Hypothalamus (tissue), 51 donors: ENCODE measurements around the gene EPHB6.
A peak's percentile ranks its signal among the peaks of the same experiment; 100 is the strongest.

Experiments used
- DNase-seq, 51 donors: peaks; one replicate each; lab custom pipeline; 2025; lab: John Stamatoyannopoulos, UW

EPHB6 gene

DNA sequence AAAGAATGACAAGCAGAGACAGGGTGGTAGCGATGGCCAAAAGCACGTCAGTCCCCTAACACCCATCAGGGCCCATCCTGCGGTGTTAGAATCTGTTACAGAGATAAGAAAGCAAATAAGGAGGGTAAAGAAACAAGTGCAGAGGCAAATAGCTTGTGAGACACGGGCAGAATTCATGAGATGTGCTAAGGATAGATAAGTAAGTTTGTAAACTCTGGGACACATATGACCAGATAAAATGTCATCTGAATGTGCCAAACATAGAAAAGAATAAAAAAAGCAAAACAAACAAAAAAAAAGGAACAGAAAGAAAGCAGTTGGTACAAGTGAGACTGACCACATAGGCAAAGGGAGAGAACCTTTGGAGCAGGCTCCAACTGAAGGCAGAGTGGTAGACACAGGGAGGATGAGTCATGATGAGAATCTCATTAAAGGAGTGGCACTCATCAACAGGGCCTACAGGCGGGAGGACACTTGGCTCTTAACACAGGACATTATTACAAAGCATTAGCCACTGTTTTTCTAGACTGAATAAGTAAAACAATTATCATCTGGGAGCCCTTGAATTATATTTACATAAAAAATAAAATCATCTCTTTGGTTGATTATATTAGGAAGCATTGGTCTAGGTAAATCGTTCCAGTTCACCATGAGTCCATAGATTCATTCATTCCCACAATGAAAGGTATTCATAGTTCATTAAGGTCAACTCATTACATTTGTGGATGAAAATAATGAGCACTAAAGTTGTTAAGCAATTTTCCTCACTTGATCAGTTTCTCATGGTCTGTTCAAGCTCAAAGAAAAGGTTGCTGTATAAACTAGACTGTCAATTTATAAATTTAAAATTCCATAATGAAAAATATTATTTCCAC, 21.5 kb upstream of the EPHB6 start:
- no peak for DNase-seq

DNA sequence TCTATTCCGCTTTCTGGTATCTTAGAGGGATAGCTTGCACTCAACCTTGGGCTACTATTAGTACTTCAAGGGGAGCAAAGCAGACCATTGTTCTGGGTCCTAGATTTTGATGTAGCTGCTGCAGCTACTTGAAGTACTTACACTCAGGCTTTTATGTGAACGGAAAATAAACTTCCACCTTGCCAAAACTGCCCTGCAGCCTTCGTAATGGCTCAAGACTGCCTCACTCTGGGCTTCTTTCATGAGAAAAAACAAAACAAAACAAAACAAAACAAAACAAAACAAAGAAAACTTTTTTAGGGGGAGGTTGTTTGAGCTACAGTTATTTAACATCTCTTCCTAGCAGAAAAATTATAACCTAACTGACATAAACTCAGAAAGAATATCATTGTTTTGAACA, 19.4 kb upstream of the EPHB6 start:
- DNase-seq, result no peak

DNA sequence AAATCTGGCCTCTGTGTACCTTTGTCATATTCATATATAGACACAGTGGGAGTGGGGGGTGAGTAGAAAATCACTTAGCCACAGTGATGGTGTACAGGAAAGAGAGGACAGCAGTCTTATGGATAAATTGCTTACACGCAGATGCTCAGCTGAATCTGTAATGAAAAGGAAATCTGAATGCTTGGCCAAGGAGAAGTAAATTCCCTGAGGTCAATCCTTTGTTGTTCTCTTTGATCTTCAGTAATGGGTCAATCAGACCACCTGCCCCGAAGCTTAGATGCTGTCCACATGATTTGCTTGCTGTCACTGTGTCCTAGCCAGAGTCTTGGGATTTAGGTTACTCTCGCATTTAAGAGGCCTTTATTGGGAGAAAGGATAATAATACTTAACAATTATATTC, 18.4 kb upstream of the EPHB6 start:
- DNase-seq, result no peak

DNA sequence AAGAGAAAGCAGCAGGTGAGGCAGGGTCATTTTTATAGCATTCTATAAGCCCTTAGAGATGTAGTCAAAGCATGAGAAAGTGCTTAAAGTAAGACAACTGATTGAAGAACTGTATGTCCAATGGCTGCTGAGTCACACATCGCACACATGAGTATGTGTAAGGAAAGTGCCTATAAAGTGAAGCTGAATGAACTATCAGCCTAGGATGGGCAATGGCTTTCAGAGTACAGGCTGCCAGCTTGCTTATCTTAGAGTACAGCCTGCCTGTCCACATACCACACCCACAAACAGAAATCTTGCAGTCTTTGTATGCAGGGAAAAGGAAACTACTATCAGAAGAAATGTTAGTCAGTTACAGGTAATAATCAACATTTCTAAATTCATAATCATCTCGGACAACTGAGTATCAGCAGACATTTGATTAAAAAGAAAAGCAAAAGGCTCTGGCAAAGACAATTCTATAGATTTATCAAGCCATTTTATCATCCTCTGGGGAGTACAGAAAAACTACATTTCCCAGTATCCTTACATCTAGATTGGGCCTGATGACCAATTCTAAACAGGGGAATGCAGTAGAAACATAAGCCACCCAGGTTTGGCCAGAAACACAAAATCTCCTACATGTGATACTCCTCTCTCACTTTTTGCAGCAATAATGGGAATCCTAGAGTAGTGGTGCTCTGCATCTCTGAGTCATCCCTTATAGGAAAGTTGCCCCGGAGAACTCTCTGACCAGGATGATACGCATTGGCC, 16.2 kb upstream of the EPHB6 start:
- no peak for DNase-seq

DNA sequence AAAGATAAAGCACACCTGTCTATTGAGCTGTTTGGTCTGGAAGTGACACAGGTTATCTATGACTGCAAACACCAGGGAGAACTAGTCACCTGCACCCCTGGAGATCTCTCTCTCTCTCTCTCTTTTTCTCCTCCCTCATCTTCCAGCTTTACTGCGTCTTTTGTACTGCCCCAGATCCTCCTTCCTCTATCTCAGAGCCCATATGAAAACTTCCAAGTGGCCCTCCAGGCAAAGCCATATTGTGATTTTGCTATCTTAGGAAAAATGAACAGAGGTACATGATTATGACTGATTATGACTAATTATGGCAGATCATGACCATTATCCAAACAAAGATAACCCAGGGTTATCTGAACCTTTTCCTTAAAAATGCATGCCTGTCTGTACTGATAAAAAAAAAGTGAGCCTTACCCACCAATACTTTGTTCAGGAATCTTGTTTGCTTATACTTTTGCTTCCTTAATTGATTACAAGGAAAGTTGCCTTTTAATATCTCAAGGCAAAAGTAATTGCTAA, 12.6 kb upstream of the EPHB6 start:
- no peak for DNase-seq

DNA sequence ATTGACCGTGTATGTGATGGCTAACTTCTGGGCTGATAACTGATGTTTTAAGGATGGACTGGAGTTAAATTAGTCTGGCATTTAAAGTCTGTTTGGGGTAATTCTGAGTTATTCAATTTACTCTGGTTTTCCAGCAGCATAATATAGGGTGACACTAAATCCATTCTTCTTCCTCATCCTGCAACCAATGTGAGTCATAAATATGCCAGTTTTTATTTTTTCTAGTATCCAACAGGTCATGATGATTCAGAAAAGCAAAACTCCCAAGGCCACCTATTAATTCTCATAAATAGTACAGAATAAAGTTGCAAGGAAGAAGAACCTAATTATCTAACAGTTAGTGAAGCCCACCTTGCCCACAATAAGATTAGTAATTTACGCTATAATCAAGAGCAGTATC, 7.5 kb upstream of the EPHB6 start:
- DNase-seq, result no peak

DNA sequence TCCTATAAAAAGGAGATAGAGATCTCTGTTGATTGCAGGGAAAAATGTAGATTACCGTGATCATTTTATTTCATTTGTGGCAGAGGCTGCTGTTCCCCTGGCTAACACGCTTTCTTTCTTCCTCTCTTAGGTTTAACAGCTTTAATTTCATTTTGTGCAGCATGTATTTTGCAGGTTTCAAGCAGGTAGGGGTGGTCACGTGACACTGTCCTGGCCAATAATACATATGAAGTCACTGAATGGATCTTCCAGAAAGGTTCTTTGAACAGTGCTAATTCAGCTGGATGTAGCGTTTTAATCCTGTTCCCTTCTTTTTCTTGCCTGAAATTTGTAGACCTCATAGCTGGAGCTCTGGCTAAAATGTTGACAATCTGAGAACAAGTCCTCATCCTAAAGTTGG, 3.6 kb upstream of the EPHB6 start:
- no peak for DNase-seq

DNA sequence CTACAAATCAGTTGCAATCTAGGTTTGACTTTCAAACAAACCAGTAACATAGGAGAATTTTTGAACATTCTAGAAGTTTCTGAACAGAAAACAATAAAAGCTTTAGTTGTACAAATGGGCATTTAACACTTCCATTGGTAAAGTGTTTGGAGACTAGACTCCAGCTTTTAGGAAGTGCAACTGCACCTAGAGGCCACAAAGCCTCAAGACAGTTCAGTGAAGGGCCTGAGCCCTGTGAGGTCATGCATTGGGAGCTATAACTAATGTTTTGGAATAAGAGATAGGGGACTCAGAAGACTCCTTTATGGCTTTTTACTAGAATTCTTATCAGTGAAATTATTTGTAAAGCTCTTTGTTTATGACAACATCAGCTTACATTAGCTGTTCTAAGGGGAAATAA, 3.0 kb upstream of the EPHB6 start:
- DNase-seq, result no peak

DNA sequence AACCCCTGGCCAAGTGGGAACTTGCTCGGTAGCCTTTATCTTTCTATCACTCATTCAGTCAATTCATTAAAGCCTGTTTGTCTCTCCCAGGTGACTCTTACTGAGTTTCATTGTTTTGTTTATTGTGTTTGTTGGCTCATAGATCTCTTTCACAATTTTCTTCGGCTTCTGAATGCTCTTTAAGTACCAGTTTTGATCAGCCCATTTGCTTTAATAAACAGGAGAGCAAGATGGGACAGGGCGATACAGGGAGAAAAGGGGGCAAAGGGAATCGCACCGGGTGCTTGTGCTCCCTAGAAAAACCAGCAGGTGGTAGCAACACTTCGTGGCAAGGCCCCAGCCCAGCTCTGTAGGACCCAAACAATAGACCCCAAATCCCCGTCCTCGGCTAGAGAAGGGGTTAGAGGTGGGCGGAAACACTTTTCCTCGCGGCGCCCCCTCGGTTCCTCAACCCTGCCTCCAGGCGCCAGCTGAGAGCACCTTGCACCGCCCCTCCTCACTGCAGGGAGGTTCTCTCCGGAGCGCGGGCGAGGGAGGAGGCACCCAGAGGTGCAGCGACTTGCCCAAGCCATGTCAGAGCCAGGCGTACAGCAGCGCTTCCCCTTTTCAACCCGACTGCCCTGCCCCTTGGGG, 1.0 kb upstream of the EPHB6 start:
- DNase-seq, result peak in 41 of 51 donors; percentile 10 to 88 (median 54)

DNA sequence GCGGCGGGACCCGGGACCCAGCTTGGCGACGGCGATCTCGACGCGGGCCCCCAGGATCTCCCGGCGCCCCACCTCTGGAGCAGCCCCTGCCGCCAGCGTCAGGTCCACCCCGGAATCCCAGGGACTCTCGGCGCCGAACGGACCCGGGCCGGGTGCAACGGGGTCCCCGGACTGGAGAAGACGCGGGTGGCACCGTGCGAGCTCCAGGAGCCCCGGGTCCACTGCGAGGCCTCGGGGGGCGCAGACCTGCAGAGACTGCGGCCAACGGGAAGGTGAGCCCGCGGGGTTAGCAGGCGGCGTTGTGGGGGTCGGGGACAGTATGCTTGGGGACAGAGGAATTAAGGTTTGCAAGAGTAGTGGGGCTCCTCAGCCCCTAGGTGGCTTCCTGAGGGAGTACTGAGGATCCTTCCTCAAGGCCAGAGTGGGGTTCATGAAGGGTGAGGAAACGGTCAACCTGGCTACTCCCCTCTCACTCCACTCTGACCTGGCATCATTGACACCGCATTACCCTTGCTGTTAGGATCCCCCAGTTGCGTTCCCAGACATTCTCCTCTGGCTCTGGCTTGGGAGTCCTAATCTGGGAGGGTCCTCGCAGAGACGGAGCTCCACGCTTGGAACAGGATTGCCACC, 353 bp downstream of the EPHB6 start:
- peak in 1 of 51 donors; percentile 53 for DNase-seq

DNA sequence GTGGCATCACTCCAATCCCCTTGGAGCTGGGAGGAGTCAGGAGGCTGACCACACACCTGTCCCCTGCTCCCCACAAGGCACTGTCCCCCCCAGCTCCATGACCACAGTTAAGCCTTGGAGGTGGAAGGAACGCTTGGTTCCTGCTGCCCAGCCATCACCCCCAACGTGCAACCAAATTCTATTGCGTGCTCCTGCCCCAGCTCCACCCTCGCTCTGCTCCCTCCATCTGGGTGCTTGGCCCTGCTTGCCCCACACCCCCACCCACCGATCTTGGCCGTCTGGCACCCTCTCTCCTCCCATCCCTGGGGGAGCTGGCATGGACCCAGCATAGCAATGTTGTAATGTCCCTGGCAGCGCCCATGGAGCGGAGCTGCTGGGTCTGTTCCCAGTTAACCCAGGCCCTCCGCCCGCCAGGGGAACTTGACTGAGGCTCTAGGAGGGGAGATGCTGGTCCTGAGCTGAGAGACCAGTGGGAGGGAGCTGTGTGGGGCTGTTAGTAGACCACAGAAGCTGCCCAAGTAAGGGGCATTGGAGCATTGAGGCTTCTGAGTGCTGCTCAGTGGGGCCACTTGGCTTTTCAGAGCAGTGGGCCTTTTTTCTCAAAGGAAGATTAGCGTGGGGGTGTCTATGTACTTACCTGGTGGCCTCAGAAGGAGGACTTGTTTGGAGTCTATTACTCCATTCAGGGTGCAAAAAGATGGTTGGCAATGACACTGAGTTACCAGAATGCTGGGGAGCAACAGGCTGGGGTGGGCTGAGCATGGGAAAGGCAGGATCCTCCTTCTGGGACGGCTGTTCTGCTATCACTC, 1.1 kb downstream of the EPHB6 start:
- peak in 19 of 51 donors; percentile 7 to 70 (median 28) for DNase-seq

DNA sequence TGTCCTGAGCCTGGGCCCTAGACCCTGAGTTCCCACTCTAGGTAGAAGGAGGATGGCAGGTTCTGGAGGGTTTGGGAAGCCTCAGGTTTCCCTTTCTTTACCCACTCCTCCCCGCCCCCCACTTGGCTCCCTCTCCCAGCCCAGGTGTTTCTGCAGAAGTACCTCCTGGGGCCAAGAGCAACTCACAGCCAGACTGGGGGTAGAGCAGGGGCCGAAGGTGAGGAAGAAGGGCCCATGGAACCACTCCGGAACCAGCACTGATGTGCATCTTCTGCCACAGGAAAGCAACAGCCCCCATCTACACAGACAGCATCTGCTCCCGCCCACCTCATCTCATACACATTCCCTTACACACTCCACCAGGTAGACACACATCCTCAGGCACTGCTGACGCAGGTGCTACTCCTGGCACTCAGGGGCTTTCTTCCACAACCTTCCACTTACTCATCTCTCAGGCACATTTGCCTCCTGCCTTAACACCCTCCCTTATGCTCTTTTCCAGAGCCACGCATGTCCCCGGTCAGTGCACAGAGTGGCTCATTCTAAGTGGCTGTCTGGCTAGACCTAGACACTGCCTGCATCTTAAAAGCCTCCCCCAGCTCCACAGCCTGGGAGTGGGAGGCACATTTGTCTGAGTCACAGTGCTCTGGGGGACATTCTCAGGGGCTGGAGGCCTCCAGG, 1.8 kb downstream of the EPHB6 start:
- DNase-seq, result peak in 2 of 51 donors; percentile 57 to 62

DNA sequence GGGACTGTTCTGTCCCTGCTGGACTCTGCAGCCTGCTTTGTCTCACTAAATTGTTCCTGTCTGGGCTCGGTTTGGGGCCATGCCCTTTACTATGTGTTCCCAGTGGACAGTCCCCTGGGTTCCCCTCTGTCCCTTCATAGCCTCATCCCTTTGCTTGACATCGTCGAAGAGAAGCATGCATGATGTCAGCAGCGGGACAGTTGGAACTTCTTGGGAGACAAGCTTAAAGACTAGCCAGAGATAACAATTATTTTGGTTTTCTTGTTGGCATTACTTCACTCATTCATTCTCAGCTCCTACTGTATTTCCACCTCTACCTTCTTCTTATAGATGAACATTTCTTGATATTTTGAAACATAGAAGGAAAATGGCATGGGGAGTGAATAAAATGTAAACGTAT, 2.7 kb downstream of the EPHB6 start:
- DNase-seq, result no peak

DNA sequence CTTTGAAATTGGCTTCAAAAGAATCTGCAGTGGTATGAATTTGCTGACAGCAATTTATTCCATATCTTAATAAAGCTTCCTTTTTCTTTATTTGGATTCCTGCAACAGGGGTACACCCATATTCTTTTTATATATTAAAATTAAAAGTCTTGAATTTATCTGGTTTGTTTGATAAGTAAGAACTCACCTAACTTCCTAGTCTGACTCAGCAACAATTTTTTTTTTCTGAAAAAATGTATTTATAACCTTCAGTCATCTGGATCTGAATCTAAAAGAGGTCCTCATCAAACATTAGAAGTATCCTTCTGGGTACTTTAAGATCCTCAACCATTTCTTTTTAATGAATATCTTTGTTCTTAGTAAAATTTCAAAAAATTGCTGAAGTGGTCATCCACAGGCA, 4.5 kb downstream of the EPHB6 start:
- DNase-seq, result no peak

DNA sequence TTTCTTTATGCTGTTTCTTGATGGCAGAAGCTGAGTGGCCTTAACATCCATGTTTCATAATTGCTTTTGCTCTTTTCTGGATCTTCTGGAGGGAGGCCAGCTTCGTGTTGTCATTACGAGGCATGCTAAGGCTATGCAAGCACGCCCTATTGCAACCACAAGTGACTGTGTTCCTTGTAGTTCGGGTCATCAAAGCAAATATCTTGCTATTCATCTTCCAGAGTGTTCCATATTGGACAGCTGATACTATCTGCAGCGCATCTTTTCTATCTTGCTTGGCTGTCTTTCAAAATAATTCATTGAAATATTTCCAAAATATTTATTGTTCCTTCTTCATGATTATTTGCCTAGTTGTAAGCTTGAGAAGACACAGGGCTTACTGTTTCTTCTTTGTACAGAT, 5.0 kb downstream of the EPHB6 start:
- peak in 1 of 51 donors; percentile 5 for DNase-seq

DNA sequence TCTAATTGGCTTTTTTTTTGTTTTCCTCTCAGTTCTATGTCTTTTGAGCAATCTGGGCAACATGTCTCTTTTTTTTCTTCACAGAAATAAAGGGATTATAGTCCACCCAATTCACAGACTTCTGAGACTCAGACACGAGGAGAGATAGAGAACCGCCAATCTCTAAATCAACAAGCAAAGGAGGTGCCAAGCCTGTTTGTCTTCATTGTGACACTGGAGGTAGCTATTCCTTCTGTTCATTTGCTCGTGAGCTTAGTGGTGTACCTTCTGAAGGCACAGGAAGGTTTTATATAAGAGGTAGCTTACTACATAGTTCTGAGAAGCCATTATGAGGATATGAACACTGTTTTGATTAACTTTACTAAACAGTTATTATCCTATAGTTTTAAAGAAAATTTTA, 6.1 kb downstream of the EPHB6 start:
- no peak for DNase-seq

DNA sequence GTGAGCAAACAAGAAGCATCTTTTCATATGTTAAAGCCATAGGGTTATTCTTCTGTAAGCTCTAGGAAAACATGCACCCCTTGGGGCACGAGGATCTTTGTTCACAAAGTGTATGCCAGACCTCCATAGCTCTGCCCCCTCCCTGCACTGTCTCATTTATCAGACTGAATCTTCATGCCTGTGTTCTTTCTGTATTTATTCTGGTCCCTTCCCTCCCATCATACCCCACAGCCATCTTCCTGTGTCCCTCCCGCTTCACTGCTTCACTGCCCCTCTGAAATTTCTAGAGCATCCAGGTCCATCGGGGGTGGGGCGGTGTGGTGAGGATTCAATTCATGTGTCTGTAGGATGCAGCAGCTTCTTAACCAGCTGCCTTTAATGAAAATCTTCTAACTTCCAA, 7.5 kb downstream of the EPHB6 start:
- DNase-seq, result no peak

DNA sequence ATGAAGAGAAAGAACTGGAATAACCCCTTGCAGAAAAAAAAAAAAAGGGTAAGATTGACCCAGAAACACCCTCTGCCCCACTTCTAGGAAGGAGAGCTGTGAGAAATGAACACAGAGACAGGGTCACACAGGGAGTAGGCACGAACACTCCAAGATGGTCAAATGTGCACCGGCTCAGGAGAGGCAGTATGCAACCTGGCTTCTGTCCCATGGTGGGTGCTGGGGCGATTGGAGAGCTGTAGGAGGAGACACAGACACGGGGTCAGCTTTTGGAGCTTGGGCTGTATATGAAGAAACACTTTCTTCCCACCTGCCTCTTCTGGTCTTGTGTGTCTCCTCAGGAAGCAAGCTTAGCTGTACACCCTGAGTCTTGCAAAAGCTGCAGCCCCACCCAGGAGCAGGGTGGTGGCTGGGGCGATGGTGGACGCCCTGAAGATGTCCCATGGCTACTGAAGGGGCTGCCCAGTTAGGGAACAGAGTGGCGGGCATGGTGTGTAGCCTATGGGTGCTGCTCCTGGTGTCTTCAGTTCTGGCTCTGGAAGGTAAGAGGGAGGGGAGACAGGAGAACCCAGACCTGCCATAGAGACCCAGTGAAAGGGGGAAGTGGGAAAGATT, 8.0 kb downstream of the EPHB6 start:
- no peak for DNase-seq
